GM21717 (cell line): ENCODE data around the gene DGCR6.
"Not testable (repeated sequence)": the region's sequence is repeated elsewhere in the genome, so short reads cannot be mapped to it uniquely, and the experiment has no call there.

Source experiments
- ATAC-seq: cut with Tn5 transposase; IDR thresholded peaks from one replicate; pipeline ENCODE4 v1.9.1; 2021; ENCODE audit warnings: mild to moderate bottlenecking, moderate library complexity; ENCODE audit not compliant: unreplicated experiment

DGCR6 gene

GRCh38 chr22:18959741-18960140, 53.6 kb downstream of the DGCR6 start:
- not testable (repeated sequence) for ATAC-seq

GRCh38 chr22:18960166-18960820, 54.2 kb downstream of the DGCR6 start:
- not testable (repeated sequence) for ATAC-seq

GRCh38 chr22:18961201-18961600, 55.1 kb downstream of the DGCR6 start:
- ATAC-seq: not testable (repeated sequence)
